HUES48 (cell line): ENCODE measurements around the gene C10orf53.

Source experiments
- H3K27ac ChIP-seq: one replicate; pipeline ENCODE4 v1.7.0; 2013; ENCODE audit warnings: low read depth, low read length, inconsistent platforms
- H3K27me3 ChIP-seq: 2 replicates; pipeline ENCODE4 v1.6.1; 2013; ENCODE audit warnings: mild to moderate bottlenecking, low read length; ENCODE audit not compliant: control insufficient read depth, insufficient read depth
- H3K36me3 ChIP-seq: 2 replicates; pipeline ENCODE4 v1.6.1; 2013; ENCODE audit warnings: low read length; ENCODE audit not compliant: control insufficient read depth, insufficient read depth
- H3K4me1 ChIP-seq: 2 replicates; pipeline ENCODE4 v1.6.1; 2013; ENCODE audit warnings: mild to moderate bottlenecking, low read length; ENCODE audit not compliant: control insufficient read depth, insufficient read depth
- H3K4me3 ChIP-seq: 2 replicates; pipeline ENCODE4 v1.5.1; 2013; ENCODE audit warnings: mild to moderate bottlenecking, low read depth, low read length
- H3K9ac ChIP-seq: 2 replicates; pipeline ENCODE4 v1.6.1; 2013; ENCODE audit warnings: mild to moderate bottlenecking, low read depth, low read length, moderate library complexity
- H3K9me3 ChIP-seq: 2 replicates; pipeline ENCODE4 v1.6.1; 2013; ENCODE audit warnings: low read length; ENCODE audit not compliant: control insufficient read depth, insufficient read depth

C10orf53 gene, protein sequence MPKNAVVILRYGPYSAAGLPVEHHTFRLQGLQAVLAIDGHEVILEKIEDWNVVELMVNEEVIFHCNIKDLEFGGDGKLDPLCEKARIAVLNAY

DNA sequence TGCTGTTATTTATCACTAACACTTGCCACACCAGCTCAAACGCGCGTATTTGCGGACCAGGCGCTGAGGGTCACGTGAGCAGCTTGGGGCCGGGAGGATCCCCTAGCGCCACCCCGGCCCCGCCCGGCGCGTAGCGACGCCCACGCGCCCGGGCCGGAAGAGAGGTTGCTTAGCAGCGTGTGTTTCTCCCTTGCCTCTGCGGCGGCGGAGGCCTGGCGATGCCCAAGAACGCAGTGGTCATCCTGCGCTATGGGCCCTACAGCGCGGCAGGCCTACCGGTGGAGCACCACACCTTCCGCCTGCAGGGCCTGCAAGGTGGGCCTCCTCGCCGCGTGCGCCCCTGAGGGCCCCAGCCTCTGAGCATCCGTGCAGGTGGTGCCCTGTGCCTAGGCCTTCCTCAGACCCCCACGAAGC is at the start of gene C10orf53:
Gene C10orf53, plus strand, starts transcription at position 172 of the 414 bp plus-strand sequence. Its CDS starts 47 bp downstream, at position 219.
- H3K9me3 ChIP-seq, result no peaks in the 10 kb centered on the region
- no peaks in the 10 kb centered on the region for H3K36me3 ChIP-seq
- no peak within 1 kb of the TSS for H3K27ac ChIP-seq
- no peak within 1 kb of the TSS for H3K9ac ChIP-seq
- H3K27me3 ChIP-seq, result peaks cover 72% of the 10 kb centered on the region
- no peaks in the 10 kb centered on the region for H3K4me1 ChIP-seq
- peak within 1 kb of the TSS; percentile 66 for H3K4me3 ChIP-seq

DNA sequence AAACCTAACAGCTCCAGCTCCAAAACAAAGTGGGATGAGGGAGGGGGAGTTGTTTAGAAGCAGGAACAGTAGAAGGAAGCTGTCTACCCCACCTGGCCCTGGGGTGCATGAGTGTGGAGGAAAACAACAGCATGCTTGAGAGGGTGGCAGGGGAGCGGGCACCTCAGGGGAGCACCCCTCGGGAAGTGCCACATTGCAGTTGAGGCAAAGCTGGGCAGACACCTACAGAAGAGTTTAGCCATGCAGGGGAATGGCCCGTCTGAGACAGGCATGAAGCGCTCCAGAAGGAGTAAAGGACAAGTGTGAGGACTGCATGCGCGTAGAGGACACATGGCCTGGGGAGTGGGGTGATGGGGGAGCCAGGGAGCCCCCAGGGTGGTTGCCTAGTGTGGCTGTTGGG is 47.5 kb upstream of the C10orf53 start:
- H3K36me3 ChIP-seq, result no peaks in the 10 kb centered on the region
- H3K27me3 ChIP-seq, result no peaks in the 10 kb centered on the region
- H3K9me3 ChIP-seq, result no peaks in the 10 kb centered on the region
- no peak overlapping the region for H3K27ac ChIP-seq
- H3K9ac ChIP-seq, result no peak overlapping the region
- no peak overlapping the region for H3K4me3 ChIP-seq
- no peaks in the 10 kb centered on the region for H3K4me1 ChIP-seq

DNA sequence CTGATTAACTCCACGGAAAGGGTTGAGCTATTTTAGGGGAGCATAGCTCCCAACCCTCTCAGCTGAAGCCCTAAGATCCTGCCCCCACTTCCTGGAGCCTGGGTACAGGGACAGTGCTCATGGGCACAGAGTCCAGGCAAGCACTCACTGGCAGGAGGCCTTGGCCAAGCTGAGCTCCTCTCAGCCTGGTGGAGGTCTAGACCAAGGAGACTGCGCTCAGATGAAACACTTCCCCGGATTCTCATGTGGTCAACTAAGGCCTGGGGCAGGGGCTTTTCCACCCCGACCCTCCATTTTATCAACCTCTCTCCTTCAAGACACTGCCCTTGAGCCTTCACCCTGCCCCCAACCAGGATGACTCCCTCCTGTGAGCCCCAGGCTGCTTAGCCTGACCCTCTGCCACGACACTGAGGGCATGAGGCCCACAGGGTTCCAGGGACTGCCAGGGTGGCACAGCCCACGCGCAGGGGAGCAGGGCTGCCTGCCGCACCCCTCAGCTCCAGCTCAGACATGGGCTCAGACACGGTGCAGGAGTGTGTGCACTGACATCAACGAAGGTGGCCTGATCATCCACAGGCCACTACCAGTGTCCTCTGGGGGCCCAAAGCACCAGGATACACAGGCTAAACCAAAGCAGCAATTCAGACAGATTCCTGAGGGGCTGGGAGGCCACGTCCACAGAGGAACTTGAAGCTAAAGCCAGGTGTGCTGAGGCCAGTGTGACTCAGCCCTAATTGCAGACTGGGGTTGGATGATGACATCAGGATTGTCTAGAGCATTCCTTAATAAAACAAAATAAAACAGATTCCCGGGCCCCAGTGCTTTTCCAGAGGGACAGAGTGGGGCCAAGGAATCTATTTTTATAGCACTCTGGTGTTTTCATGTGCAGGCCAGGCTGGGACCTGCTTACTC is 46.8 kb upstream of the C10orf53 start:
- no peaks in the 10 kb centered on the region for H3K36me3 ChIP-seq
- no peaks in the 10 kb centered on the region for H3K4me1 ChIP-seq
- H3K4me3 ChIP-seq, result no peak overlapping the region
- H3K9me3 ChIP-seq, result no peaks in the 10 kb centered on the region
- H3K9ac ChIP-seq, result no peak overlapping the region
- H3K27me3 ChIP-seq, result no peaks in the 10 kb centered on the region
- H3K27ac ChIP-seq, result no peak overlapping the region

DNA sequence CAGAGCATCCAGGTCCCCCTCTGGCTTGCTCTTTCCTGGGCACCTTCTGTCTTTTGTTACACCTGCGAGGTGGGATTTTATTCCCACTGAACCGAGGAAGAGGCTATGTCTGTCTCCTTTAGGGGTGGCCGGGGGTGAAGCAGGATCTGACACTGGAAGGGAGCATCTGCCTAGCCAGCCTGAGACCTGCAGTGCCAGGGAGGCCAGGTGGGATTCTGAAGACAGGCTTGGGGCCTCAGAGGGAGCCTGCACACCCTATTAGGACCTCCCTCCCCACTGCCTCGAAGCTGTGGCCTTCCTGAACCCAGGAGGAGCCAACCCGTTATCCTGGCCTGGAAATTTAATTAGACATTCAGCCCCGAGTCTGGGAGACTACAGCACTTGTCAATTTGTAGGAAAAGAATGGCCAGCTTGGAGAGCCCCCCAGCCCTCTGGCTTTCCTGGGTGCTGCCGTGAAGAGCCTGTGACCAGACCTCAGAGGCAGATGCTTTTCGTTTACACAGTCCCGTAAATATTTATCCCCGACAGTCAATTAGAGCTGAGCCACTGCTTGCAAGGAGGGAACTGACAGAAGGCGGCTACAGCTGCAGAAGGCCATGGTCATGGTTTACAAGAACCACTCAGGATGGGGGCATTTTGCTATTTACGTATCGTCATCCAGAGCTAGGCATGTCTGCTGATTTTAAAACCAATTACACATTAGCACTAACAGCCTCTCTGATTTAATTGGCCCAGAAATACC is 46.0 kb upstream of the C10orf53 start:
- Histone ChIP-seq H3K36me3 (no peaks in the 10 kb centered on the region), H3K4me3 (no peak overlapping the region), H3K9ac (no peak overlapping the region), H3K4me1 (no peaks in the 10 kb centered on the region), H3K27me3 (no peaks in the 10 kb centered on the region), H3K9me3 (no peaks in the 10 kb centered on the region), H3K27ac (no peak overlapping the region)

DNA sequence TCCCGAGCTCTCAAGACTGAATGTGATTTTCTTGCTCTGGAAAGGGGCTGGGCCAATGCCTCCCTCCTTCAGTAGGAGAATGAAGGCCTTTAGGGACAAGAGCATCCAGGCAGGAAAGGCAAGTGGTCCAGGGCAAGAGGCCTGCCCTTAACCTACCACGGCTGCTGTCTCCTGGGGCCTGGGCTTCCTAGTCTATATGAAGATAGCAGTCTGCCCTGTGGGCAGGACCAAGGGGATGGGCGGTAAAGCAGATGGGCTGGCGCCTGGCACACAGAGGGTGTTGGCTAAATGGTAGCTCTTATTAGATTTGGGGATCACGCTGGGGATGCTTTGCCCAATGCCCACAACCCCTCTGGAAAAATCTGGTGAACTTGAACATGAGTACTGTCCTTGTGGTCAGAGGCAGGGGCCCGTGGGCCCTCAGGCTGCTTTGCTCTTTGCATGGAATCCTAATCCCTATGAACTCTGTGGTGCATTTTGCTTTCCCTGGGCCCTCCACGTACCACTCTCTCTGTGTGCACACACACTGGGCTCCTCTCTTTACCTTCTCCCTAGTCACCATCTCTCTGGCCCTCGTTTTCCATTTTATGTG is 45.3 kb upstream of the C10orf53 start:
- no peak overlapping the region for H3K9ac ChIP-seq
- H3K27ac ChIP-seq, result no peak overlapping the region
- H3K4me1 ChIP-seq, result no peaks in the 10 kb centered on the region
- no peak overlapping the region for H3K4me3 ChIP-seq
- H3K9me3 ChIP-seq, result no peaks in the 10 kb centered on the region
- no peaks in the 10 kb centered on the region for H3K27me3 ChIP-seq
- H3K36me3 ChIP-seq, result no peaks in the 10 kb centered on the region

DNA sequence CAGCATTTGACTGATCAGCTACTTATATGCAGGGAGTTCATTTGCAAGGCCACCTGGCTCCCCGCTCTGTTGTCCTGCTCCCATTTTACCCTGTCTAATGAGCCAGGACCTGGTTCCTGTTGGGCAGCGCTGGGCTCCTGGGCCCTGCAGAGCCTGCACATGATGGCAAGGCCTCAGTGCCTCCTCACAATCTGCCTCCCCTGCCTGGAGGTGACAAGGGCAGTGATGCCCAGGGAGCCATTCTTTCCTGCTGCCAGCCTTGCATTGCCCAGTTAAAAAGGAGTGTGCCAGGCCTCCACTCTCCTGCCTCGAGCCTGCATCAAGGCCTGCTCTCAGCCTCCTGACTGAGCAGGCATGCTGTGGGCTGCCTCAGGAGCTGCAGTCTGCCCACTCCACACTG is 37.1 kb upstream of the C10orf53 start:
- Histone ChIP-seq H3K27ac (no peak overlapping the region), H3K4me3 (no peak overlapping the region), H3K9ac (no peak overlapping the region), H3K36me3 (no peaks in the 10 kb centered on the region), H3K9me3 (no peaks in the 10 kb centered on the region), H3K4me1 (no peaks in the 10 kb centered on the region), H3K27me3 (peaks cover 7% of the 10 kb centered on the region; the same call in 1 of the 2 replicates)

DNA sequence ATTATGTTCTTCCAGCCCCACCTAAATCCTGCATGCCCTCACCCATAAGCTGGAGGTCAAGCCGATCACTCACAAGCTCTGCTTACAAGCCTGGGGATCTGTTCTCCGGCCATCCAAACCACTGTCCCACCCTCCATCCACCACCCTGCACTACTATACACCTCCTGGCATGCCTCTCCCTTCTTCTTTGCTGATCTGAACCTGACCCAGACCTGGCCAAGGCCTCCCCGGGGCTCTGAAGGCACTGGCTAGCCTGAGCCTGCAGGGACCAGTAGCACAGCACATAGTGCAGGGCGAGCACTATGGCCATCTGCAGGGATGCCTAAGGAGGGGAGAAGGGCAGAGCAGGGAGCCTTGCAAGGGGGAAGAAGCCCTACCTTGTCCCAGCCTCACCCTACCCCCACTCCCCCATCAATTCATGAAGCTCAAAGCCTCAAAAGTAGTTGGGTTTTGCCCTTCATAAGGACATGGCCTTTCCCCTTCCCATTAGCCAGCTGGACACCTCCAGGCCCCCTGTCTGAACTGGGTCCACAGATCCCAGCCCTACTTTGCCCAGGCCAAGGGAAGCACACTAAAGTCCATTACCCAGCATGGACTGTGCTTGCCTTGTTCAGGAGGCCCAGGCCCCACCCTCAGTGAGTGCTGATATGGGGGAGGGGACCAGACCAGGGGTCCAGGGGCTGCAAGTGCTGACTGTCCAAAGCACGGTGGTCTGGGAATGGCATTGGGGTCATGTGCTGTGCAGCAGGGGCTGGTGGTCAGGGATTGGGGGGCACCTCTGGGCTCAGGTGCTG is 36.0 kb upstream of the C10orf53 start:
- Histone ChIP-seq H3K36me3 (no peaks in the 10 kb centered on the region), H3K27ac (no peak overlapping the region), H3K4me1 (no peaks in the 10 kb centered on the region), H3K4me3 (no peak overlapping the region), H3K9ac (no peak overlapping the region), H3K27me3 (peaks cover 7% of the 10 kb centered on the region; the same call in 1 of the 2 replicates), H3K9me3 (no peaks in the 10 kb centered on the region)

DNA sequence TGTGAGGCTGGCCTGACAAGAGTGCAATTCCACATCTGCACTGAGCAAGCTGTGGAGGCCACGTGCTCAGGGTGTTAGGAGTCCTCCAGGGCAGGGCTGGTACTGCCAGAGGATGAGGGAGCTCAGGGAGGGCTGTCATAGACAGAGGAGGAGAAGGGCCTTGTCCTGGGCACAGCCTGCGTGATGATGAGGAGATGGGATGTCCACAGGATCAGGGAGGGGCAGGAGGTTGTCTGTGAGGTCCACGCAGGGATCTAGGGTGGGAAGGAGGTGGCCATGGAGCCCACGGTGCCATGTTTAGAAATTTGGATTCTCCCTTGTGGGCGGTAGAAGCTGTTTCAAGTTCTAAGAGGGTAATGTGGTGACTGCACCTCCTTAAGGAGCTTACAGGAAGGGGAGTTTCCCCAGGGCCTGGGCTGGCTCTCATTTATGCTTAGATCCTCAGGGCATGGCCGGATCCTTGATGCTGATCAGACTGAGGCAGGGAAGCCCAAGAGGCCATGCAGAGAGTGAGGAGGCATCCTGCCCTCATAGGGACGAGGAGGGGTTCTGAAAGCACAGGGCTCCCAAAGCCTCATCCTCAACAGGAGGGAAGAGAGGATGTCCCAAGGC is 35.3 kb upstream of the C10orf53 start:
- Histone ChIP-seq H3K27me3 (peaks cover 7% of the 10 kb centered on the region), H3K4me1 (peaks cover 4% of the 10 kb centered on the region), H3K27ac (no peak overlapping the region), H3K4me3 (no peak overlapping the region), H3K9me3 (no peaks in the 10 kb centered on the region), H3K9ac (no peak overlapping the region), H3K36me3 (no peaks in the 10 kb centered on the region)

DNA sequence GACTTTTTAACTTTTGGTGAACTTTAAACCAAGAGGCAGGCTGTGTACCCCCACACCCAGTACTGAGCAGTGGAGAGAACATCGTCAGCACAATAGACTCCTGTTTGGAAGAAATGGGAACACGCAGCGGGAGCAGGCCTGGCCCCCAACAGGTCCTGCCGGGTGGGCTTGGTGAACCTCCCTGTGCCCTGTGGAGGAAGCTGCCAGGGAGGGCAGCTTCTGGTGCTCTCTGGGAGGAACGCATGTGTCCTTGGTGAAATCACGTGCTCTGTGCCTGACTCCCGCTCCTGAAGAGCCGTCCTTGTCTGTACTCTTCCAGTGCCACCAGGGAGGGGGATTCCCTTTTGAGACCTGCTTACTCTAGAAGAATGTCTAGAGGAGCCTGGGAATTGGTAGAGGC is 34.0 kb upstream of the C10orf53 start:
- H3K9ac ChIP-seq, result no peak overlapping the region
- H3K4me3 ChIP-seq, result no peak overlapping the region
- no peaks in the 10 kb centered on the region for H3K9me3 ChIP-seq
- peaks cover 9% of the 10 kb centered on the region for H3K4me1 ChIP-seq
- no peaks in the 10 kb centered on the region for H3K36me3 ChIP-seq
- no peak overlapping the region for H3K27ac ChIP-seq
- peaks cover 4% of the 10 kb centered on the region for H3K27me3 ChIP-seq
